NCI-H2227 (cell line): ENCODE measurements around the gene ATP6V1B1.

ENCODE experiments used
- DNase-seq: peaks from one replicate; lab custom pipeline; 2025; ENCODE audit not compliant: unreplicated experiment; lab: John Stamatoyannopoulos, UW

Gene ATP6V1B1

DNA sequence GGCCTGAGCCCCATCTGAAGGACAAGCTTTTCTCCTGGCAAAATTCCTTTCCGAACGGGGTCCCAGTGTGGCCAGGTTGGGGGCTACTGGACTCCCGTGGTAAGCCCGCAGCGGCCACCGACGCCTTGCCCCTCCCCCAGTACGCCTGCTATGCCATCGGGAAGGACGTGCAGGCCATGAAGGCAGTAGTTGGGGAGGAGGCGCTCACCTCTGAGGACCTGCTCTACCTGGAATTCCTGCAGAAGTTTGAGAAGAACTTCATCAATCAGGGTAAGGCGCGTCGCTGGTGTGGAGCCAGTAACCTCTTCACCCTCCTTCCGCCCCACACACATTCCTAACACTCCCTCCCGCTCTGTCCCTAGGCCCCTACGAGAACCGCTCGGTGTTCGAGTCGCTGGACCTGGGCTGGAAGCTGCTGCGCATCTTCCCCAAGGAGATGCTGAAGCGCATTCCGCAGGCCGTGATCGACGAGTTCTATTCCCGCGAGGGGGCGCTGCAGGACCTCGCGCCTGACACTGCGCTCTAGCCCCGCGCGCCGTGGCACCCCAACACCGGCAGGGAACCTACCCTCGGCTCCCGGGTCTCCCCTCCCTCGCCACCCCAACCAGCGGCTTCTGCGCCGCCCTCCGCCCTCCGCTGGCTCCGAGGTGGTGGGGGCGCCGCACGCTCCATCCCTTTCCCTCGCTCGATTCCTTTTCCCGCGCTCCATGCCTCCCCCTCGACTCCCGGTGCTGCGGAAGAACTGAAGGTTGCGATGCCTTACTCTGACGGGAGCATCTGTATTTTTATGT lies 29.1 kb downstream of the ATP6V1B1 start:
- DNase-seq, result no peak

GRCh38 chr2:70965506-70965905 lies 29.8 kb downstream of the ATP6V1B1 start:
- no peak for DNase-seq

- DNase-seq, result no peak
These were observed 31.0 kb downstream of the ATP6V1B1 start for GRCh38 chr2:70966681-70967080.

GRCh38 chr2:70967189-70967588 lies 31.5 kb downstream of the ATP6V1B1 start:
- DNase-seq, result no peak

DNA sequence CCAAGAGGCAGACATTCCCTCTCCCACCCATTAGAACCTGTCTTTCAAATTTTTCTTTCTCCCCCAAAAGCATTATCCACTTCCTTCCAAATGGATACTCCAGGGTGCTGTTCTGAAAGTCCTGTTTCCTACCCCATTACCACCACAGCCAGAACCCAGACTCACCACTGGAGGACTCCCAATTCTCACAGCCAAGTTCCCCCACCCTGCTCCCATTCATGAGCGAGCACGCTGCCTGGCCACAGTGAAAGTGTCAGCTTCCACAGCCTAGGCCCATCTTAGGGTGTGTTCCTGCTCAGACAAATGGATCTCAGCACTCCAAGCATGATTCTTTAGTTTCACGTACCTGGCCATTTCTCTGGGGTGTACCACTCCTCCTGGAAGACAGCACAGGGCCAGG lies 38.9 kb downstream of the ATP6V1B1 start:
- DNase-seq, result no peak

DNA sequence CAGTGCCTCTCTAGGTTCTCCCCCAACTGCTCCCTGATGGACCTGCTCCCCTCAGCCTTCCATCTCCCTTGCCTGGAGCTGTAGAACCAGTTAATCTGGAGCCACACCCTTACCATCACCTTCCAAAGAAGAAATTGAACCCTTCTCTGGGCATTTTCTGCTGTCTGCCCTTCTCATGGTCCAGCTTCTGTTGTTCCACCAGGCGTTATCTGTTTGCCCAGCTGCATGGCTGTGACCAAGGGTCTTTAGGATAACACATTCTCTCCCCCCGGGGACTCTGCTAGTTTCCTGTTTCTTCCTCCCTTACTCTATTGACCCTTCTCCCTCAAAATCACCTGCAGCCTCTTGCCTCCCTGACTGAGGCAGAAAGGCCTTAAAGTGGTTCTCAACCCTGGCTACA lies 39.5 kb downstream of the ATP6V1B1 start:
- no peak for DNase-seq

- DNase-seq, result peak; percentile 75
These were observed 42.0 kb downstream of the ATP6V1B1 start for GRCh38 chr2:70977605-70978205.

DNA sequence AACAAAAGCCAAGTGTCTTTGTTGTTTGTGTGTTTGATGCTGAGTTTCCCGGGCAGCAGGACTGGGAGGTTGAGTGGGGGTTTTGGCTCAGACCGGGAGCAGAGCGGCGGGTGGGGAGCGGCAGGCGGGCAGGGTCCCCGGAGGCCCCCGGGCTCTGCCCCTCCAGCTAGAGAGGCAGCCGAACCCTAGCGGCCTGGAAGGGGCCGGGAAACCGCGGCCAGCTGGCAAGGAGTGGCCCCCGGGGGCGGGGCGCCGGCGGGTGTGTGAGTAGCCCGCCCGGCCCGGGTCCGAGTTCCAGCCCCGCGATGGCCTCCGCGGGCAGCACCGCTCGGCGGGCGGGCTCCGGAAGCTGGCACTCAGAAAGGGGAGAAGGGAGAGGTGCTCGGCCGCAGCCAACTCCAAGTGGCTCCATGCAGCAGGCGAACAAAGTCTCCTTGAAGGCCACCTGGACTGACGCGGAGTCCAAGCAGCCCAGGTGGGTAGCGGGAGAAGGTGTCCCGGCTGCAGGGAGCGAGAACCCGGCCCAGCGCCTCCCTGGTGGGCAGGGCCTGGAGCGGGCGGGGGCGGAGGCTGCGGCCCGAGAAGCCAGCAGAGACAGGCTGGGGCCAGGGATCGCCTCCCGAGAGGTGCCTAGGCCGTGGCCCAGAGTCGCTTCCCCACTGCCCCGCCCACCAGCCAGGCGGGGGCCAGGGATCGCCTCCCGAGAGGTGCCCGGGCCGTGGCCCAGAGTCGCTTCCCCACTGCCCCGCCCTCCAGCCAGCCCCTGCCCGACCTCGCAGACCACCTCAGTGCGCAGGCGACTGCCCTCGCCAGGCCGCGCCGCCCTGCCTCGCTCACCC lies 42.9 kb downstream of the ATP6V1B1 start, which contains the start of gene ANKRD53:
TSS of gene ANKRD53 (plus strand) at position 290 of the 839 bp plus-strand sequence. CDS start at position 306, 16 bp downstream.
- peak; percentile 71 for DNase-seq

DNA sequence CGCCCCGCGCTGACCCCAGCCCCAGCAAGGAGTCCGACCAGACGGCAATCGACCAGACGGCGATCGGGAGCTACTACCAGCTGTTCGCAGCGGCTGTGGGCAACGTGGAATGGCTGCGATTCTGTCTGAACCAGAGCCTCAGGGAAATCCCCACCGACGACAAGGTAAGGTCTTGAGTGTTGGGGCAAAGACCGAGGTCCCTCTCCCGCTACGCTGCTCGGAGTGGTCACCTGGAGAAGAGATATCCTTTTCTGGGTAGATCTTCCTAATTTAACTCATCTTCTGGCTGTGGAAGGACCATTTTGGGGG lies 43.4 kb downstream of the ATP6V1B1 start:
- DNase-seq, result no peak

DNA sequence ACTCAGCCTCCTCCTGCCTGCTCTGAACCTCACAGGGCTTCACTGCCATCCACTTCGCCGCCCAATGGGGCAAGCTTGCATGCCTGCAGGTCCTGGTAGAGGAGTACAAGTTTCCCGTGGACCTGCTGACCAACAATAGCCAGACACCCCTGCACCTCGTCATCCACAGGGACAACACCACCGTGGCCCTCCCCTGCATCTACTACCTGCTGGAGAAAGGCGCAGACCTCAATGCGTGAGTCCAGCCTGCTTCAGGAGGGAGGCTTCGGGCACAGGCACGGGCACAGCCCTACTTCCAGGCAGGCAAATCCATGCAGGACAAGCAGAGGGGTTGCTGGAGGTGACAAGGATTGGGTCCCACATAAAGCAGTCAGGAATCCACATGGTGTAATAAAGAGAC lies 43.9 kb downstream of the ATP6V1B1 start:
- DNase-seq, result no peak

DNA sequence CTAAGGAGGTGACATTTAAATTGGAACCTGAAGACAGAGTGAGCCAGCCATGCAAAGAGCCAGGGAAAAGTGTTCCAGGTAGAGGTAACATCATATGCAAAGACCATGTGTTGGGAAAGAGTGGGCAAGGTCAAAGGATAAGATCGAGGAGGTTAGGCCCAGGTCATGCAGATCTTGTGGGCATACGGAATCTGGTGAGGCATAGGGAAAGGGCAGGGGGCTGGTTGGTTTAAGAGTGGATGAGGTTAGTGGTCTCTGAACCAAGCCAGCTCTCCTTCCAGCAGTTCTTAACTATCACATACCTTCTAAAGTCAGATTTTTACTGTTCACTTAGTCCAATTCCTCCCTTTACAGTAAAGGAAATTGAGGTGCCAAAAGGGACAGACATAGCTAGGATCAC lies 45.7 kb downstream of the ATP6V1B1 start:
- DNase-seq, result no peak

DNA sequence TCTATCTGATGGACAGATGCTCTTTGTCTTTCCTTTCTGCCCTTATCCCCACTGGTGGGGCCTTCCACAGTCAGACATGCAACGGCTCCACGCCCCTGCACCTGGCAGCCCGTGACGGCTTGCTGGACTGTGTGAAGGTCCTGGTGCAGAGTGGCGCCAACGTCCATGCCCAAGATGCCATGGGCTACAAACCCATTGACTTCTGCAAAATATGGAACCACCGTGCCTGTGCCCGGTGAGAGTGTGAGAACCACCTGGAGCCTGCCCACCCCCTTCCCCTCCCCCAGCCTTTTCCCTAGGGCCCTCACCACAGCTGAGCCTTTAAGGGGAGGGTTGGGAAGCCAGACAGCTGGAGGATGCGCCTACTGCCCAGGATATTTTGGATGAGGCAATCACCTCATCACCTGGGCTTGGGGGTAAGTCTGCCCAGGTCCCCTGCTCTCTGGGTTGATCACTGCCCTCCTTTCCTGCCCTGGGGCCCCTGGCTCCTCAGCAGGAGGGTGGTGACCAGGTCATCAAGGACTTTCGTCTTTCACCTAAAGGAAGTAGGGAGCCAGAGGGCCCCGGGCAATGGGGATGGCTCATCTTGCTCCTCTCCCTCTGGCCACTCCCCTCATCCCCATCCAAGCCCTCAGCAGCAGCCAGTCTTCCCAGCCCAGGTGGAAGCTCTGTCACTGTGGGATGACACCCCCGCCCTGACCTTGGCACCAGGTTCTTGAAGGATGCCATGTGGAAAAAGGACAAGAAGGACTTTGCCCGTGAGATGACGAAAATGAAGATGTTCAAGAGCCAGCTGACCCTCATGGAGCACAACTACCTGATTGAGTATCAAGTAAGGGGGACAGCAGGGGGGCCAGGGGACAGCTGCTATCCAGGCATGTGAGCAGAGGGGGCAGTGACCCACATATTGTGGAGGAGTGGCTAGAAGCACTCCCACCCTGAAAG lies 46.4 kb downstream of the ATP6V1B1 start:
- DNase-seq, result no peak

DNA sequence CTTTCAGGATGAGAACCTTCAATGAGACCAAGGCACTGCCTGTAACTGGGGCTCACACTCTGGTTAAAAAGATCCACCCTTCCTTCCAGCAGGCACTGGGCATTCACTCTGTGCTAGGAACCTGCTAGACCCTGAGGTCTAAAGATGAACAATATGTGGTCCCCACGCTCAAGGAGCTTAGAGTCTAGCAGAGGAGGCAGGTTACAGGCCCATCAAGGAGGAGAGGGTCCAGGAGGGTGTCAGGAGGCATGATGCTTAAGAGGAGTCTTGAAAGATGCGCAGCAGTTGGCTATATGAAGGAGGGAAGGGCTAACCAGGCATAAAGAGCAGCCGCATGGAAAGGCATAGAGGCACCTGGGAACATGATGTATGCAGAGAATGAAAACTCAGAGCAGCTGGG lies 47.3 kb downstream of the ATP6V1B1 start:
- no peak for DNase-seq

DNA sequence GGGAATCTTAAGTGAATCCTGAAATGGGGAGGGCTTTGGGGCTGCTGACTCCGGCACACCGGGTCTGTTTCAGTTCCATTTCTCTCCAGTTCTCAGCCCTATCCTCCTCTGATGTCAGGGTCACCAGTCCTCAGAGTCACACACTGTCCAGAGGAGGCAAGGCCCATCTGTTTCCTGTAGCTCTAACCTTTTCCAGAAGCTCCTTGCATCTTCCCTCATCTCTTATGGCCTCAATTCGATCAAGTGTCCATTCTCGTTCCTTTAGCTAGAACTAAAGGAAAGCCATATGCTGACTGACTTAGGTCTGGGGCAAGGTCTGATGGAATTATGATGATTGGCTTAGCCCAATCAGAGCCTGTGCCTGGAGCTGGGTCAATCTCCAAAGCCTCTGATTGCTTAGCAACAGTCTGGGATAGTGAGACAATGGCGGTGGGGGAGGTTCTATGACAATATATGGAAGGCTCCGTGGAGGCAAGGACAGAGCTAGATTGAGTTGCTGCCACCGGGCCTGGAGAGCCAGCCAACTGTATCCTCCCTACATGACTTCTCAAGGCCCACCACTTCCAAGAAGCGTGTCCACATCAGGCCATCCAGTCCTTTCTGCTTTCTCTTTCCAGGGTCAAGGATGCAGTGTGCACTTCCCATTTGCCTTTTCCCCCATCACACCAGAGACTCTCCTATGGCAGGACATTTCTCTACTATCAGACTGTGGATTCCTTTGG lies 48.0 kb downstream of the ATP6V1B1 start:
- no peak for DNase-seq

- DNase-seq, result no peak
These were observed 48.5 kb downstream of the ATP6V1B1 start for GRCh38 chr2:70984228-70984575.

GRCh38 chr2:70984576-70985282 lies 49.0 kb downstream of the ATP6V1B1 start:
- no peak for DNase-seq

GRCh38 chr2:70985283-70985688 lies 49.6 kb downstream of the ATP6V1B1 start:
- no peak for DNase-seq

DNA sequence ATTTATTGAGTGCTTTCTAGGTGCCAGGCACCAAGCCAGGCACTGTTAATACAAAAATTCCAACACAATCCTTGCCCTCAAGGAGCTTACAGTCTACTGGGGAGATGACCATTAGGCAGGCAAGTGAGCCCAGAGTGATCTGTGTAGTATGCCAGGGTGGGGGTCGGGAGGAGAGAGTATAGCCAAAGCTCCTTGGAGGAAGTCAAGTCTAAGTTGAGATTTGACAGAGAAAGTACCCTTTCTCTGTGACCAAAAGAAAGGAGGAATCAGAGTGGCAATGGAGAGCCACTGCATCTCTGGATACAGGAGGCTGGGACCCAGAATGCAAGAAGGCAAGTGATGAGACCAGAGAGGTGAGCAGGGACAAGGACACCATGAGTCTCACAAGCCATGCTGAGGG lies 50.3 kb downstream of the ATP6V1B1 start:
- no peak for DNase-seq

DNA sequence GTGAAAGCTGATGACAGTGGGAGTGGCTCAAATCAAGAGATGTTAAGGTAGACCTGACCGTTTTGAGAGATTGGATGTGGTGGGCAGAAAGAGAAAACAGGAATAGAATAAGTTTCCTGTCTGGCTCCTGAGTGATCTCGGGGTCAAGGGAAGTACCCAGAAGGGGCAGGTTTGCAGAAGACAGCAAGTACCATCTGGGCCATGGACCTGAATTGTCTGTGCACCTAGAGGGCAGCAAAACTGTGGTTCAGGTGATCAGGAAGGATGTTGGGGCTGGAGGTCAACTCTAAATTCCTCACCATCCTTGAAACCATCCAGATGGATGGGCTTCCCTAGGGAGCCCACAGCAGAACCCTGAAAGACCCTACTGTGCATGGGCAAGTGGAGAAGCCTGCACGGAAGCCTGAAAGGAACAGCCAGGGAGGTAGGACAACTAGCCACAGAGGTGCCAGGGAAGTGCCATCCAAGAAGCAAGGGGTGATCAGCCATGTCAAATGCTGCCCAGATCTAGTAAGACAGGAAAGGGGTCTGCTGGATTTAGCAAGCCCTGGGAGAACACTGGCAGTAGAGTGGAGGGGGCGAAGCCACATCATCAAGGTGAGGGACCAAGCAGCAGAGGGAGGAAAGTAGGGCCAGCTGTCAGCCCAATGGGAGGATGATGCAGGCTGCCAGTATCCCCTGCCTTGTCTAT lies 50.9 kb downstream of the ATP6V1B1 start:
- no peak for DNase-seq
